GOT3 (cell line): ENCODE results near the gene GOLGA3.

Experiments used
- DNase-seq: peaks from one replicate; lab custom pipeline; 2025; ENCODE audit warnings: mixed read lengths; lab: John Stamatoyannopoulos, UW

Gene GOLGA3

DNA sequence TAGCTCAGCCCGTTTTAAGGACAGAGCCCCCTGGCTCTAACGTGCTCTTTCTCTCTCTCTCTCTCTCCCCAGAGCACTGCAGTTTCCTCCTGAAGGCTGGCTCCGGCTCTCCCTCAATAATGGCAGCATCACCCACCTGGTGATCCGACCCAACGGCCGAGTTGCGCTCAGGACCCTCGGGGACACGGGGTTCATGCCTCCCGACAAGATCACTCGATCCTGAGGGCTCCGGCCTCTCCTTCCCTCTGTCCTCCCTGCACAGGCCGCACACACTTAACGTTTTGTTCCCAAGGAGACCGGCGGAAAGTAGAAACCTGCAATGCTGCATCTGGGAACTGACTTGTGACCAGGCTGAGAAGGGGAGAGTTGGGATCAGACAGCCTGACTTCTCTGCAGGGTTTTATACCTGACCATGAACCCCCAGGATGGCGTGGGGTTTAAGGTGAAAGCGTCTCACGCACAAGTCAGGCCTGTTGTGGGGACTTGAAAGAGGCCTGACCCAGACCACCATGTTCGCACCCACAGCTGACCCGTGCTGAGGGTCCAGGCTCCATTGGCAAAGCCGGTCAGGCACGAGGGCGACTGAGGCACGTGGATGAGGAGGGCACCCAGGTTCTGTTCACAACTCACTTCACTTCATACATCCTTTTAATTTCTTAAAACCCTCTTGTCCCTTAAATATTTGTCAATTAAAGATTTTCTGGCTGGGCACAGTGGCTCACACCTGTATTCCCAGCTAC, 107.9 kb downstream of the GOLGA3 start:
- DNase-seq: no peak

DNA sequence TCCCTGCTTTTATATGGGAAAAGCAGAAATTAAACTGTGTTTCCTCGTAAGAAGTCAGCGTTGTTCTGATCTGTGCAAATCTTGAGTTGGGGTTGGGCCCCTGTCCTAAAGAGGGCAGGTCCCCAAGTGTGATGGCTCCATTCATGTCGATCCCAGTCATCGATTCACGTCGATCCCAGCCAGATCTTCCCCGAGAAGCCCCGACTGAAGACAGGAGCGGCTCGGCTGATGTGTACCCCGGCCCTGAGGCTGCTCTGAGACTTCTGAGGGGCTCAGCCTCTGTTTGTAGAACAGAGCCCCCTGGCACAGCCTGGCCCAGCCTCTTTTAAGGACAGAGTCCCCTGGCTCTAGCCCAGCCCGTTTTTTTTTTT, 108.7 kb downstream of the GOLGA3 start:
- DNase-seq: no peak

DNA sequence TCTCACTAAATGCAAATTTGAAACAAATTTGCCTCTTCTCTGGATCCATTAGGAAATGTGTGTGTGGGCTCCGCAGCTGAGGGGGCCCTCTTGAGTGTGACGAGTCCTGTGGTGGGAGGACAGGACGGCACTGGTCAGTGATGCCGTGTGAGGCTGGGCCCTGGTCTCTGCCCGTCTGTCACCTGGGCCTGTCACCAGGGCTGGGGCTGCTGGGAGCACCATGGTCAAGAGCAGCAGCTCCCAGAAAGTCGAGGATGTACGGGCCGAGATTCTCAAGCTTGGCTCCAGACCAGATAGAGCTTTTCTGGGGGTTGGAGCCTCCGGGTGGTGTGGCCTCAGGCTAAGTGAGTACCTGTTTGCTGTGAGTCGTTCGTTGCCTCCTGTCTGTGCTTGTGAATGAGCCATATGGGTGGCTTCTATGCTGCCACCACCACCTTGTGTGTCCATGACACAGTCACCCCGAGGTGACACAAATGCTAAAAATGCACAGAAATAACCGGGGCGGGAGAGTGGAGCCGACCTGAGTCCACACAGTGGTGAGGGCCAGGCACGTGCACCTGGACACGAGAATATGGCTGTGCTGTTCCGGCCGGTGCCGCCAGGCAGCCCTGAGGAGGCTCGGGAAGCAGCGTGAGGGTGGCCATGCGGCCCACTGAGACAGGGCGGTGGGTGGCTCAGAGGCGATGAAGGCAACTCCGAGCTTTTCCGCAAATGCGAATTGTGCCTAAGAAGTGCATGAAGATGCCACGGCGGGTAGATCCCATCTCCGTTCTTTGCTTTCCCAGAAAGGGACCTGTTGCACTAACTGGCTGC, 109.3 kb downstream of the GOLGA3 start:
- no peak for DNase-seq
